Left colon (tissue), 2 donors: Measurements from ENCODE around the gene PARP16. TPM values are rescaled to one million over a fixed set of nuclear protein-coding genes. Genes with fewer than 3 reads are reported as not detected.
"Not testable (repeated sequence)": the region's sequence is repeated elsewhere in the genome, so short reads cannot be mapped to it uniquely, and the experiment has no call there.

Experiments used
- ATAC-seq: fragments of 200-7000 bp; cut with Tn5 transposase; one replicate; pipeline ENCODE4 v1.9.1; 2020; ENCODE audit warnings: mild to moderate bottlenecking, moderate library complexity
- DNase-seq, 2 donors: peaks; one replicate each; pipeline ENCODE4 v3.0.0-alpha.2; 2020
- intact Hi-C, 2 donors: fragments of 100-400 bp; cut with DNase I in 1 of 2; cut with micrococcal nuclease in 1 of 2; formaldehyde crosslinking; loops; one replicate each; pipeline versions ENCODE4 v1.11.2 to v1.14.0; 2022; cut with DNase I, micrococcal nuclease
- total RNA-seq, 2 donors: library from RNA; stranded (reverse); fragmentation: NEBNext Ultra II Directional; extraction: Animal tissue kit (Norgen Biotek cat#: 25700); gene quantifications; one replicate each; pipeline ENCODE4 v1.2.1, GENCODE V29; 2021
- donor health status: DM: no; HTN: no; CAD: no.
- donor health status: DM: yes; HTN: yes; CAD: no.

The PARP16 gene
- total RNA-seq, 2 donors from 2014 or later = 7.6 to 9.0 TPM

- intact Hi-C loops = no loop called here
- no peak for ATAC-seq
- DNase-seq = no peak
These were observed 31.9 kb downstream of the PARP16 start for GRCh38 chr15:65254758-65255157.

GRCh38 chr15:65254356-65254755 is 32.3 kb downstream of the PARP16 start:
- no peak for DNase-seq
- no peak for ATAC-seq
- intact Hi-C loops = no loop called here

- DNase-seq (no peak), ATAC-seq (no peak)
- intact Hi-C loops = no loop called here
These were observed 37.0 kb downstream of the PARP16 start for GRCh38 chr15:65249641-65250040.

GRCh38 chr15:65248511-65249255 is 38.0 kb downstream of the PARP16 start:
- DNase-seq = no peak
- intact Hi-C loops = no loop called here
- ATAC-seq = no peak

- DNase-seq (no peak), ATAC-seq (no peak)
- intact Hi-C loops = no loop called here
These were observed 39.7 kb downstream of the PARP16 start for GRCh38 chr15:65246939-65247338.

- intact Hi-C loops = no loop called here
- no peak for ATAC-seq
These were observed 40.5 kb downstream of the PARP16 start for GRCh38 chr15:65246026-65246714.

GRCh38 chr15:65245096-65245856 is 41.4 kb downstream of the PARP16 start:
- intact Hi-C loops = no loop called here
- peak; percentile 20 to 63 for DNase-seq
- no peak for ATAC-seq

More at GRCh38 chr15:65246026-65246714, 40.5 kb downstream of the PARP16 start:
- no peak for DNase-seq

- ATAC-seq (no peak), DNase-seq (no peak)
- intact Hi-C loops = no loop called here
These were observed 42.0 kb downstream of the PARP16 start for GRCh38 chr15:65244638-65245037.

GRCh38 chr15:65236443-65236842 is 50.2 kb downstream of the PARP16 start:
- ATAC-seq, intact Hi-C loops, DNase-seq: not testable (repeated sequence)

GRCh38 chr15:65233696-65234095 is 53.0 kb downstream of the PARP16 start:
- DNase-seq (no peak), ATAC-seq (no peak)
- intact Hi-C loops = no loop called here

- ATAC-seq (no peak), DNase-seq (no peak)
- intact Hi-C loops = no loop called here
These were observed 54.2 kb downstream of the PARP16 start for GRCh38 chr15:65232520-65232919.

GRCh38 chr15:65231306-65231705 is 55.4 kb downstream of the PARP16 start:
- intact Hi-C loops = no loop called here
- DNase-seq (no peak), ATAC-seq (no peak)

GRCh38 chr15:65226901-65227300 is 59.8 kb downstream of the PARP16 start:
- DNase-seq, ATAC-seq, intact Hi-C loops: not testable (repeated sequence)

- intact Hi-C loops = no loop called here
- ATAC-seq (no peak), DNase-seq (no peak)
These were observed 60.5 kb downstream of the PARP16 start for GRCh38 chr15:65226221-65226620.

- no peak for DNase-seq
- ATAC-seq = no peak
- intact Hi-C loops = no loop called here
These were observed 62.7 kb downstream of the PARP16 start for GRCh38 chr15:65223996-65224395.

GRCh38 chr15:65222891-65223290 is 63.8 kb downstream of the PARP16 start:
- DNase-seq (no peak), ATAC-seq (no peak)
- intact Hi-C loops = no loop called here

GRCh38 chr15:65221697-65222096 is 65.0 kb downstream of the PARP16 start:
- intact Hi-C loops = no loop called here
- DNase-seq = no peak
- no peak for ATAC-seq

- ATAC-seq (no peak), DNase-seq (no peak)
- intact Hi-C loops = no loop called here
These were observed 67.5 kb downstream of the PARP16 start for GRCh38 chr15:65219137-65219536.

- DNase-seq (no peak), ATAC-seq (no peak)
- intact Hi-C loops = no loop called here
These were observed 68.9 kb downstream of the PARP16 start for GRCh38 chr15:65217526-65218482.
